Fibroblast of peridontal ligament (primary cell): ENCODE results near the gene CMA1.
"Not testable (repeated sequence)": the region's sequence is repeated elsewhere in the genome, so short reads cannot be mapped to it uniquely, and the experiment has no call there.

Experiments
- DNase-seq: peaks from one replicate; pipeline ENCODE4 v3.0.0-alpha.2; 2010; ENCODE audit errors: extremely low read depth

The CMA1 gene

GRCh38 chr14:24508155-24508840 is at the start of gene CMA1:
Gene CMA1 (minus strand): TSS chr14:24508265. CDS start chr14:24508235, 30 bp downstream.
- DNase-seq = no peak

GRCh38 chr14:24556756-24557155 is 48.7 kb upstream of the CMA1 start:
- peak; percentile 5 for DNase-seq

GRCh38 chr14:24549064-24549463 is 41.0 kb upstream of the CMA1 start:
- DNase-seq = not testable (repeated sequence)

- peak; percentile 4 for DNase-seq
Observed at GRCh38 chr14:24542346-24542936, 34.4 kb upstream of the CMA1 start.

GRCh38 chr14:24535737-24536136 is 27.7 kb upstream of the CMA1 start:
- DNase-seq = no peak

- DNase-seq = no peak
Observed at GRCh38 chr14:24534286-24534685, 26.2 kb upstream of the CMA1 start.

GRCh38 chr14:24525877-24526620 is 18.0 kb upstream of the CMA1 start:
- DNase-seq = not testable (repeated sequence)

- DNase-seq = no peak
Observed at GRCh38 chr14:24518851-24519250, 10.8 kb upstream of the CMA1 start.

- DNase-seq = no peak
Observed at GRCh38 chr14:24514209-24514608, 6.1 kb upstream of the CMA1 start.

GRCh38 chr14:24513009-24513408 is 4.9 kb upstream of the CMA1 start:
- DNase-seq = peak; percentile 1

- DNase-seq = no peak
Observed at GRCh38 chr14:24506443-24506842, 1.6 kb downstream of the CMA1 start.

- DNase-seq = no peak
Observed at GRCh38 chr14:24504425-24504950, 3.6 kb downstream of the CMA1 start.

GRCh38 chr14:24491586-24492408 is 16.3 kb downstream of the CMA1 start:
- not testable (repeated sequence) for DNase-seq

- peak; percentile 66 for DNase-seq
Observed at GRCh38 chr14:24483604-24484252, 24.3 kb downstream of the CMA1 start.

GRCh38 chr14:24482699-24483303 is 25.3 kb downstream of the CMA1 start:
- peak; percentile 30 for DNase-seq

- no peak for DNase-seq
Observed at GRCh38 chr14:24481622-24482324, 26.3 kb downstream of the CMA1 start.

- DNase-seq = not testable (repeated sequence)
Observed at GRCh38 chr14:24479999-24480398, 28.1 kb downstream of the CMA1 start.

- no peak for DNase-seq
Observed at GRCh38 chr14:24475261-24475660, 32.8 kb downstream of the CMA1 start.

GRCh38 chr14:24473211-24473610 is 34.9 kb downstream of the CMA1 start:
- DNase-seq = no peak

GRCh38 chr14:24470450-24470849 is 37.6 kb downstream of the CMA1 start:
- DNase-seq = not testable (repeated sequence)
